ENCODE measurements around the gene NLRP3. TPM values are rescaled to one million over a fixed set of nuclear protein-coding genes. Genes with fewer than 3 reads are reported as not detected.
"Not testable (repeated sequence)": the region's sequence is repeated elsewhere in the genome, so short reads cannot be mapped to it uniquely, and the experiment has no call there.

Gene NLRP3
- total RNA-seq, 1 experiment from 2014 or later, result 0.37 TPM

GRCh38 chr1:247453245-247453644 is 37.3 kb downstream of the NLRP3 start:
- Histone ChIP-seq H3K27me3 (replicated peaks) (no peaks in the 10 kb centered on the region), H3K9me3 (replicated peaks) (no peaks in the 10 kb centered on the region), H3K36me3 (no peaks in the 10 kb centered on the region), H3K4me3 (no peak overlapping the region), H3K27ac (no peak overlapping the region), H3K4me1 (replicated peaks) (no peaks in the 10 kb centered on the region)
- no peak for DNase-seq (ENCODE audit: low read depth in 1 of 2, low spot score in 2 of 2)

GRCh38 chr1:247453997-247454396 is 38.0 kb downstream of the NLRP3 start:
- Histone ChIP-seq H3K27me3 (replicated peaks) (no peaks in the 10 kb centered on the region), H3K9me3 (replicated peaks) (no peaks in the 10 kb centered on the region)
- DNase-seq (ENCODE audit: low read depth in 1 of 2, low spot score in 2 of 2), result no peak

GRCh38 chr1:247456021-247456420 is 40.0 kb downstream of the NLRP3 start:
- Histone ChIP-seq H3K27ac (no peak overlapping the region), H3K4me3 (no peak overlapping the region), H3K9me3 (replicated peaks) (no peaks in the 10 kb centered on the region), H3K36me3 (no peaks in the 10 kb centered on the region), H3K27me3 (replicated peaks) (no peaks in the 10 kb centered on the region), H3K4me1 (replicated peaks) (no peaks in the 10 kb centered on the region)
- DNase-seq (ENCODE audit: low read depth in 1 of 2, low spot score in 2 of 2), result no peak

More at GRCh38 chr1:247453997-247454396, 38.0 kb downstream of the NLRP3 start:
- no peak overlapping the region for H3K4me3 ChIP-seq
- no peaks in the 10 kb centered on the region for H3K4me1 ChIP-seq (replicated peaks)
- H3K27ac ChIP-seq, result no peak overlapping the region
- no peaks in the 10 kb centered on the region for H3K36me3 ChIP-seq

GRCh38 chr1:247456914-247457639 is 41.1 kb downstream of the NLRP3 start:
- DNase-seq (ENCODE audit: low read depth in 1 of 2, low spot score in 2 of 2), result no peak
- H3K27me3 ChIP-seq (replicated peaks), result no peaks in the 10 kb centered on the region
- H3K9me3 ChIP-seq (replicated peaks), result no peaks in the 10 kb centered on the region
- no peaks in the 10 kb centered on the region for H3K36me3 ChIP-seq
- H3K4me3 ChIP-seq, result no peak overlapping the region
- H3K4me1 ChIP-seq (replicated peaks), result no peaks in the 10 kb centered on the region
- H3K27ac ChIP-seq, result no peak overlapping the region

- Histone ChIP-seq H3K4me1 (replicated peaks) (no peaks in the 10 kb centered on the region), H3K4me3 (no peak overlapping the region), H3K9me3 (replicated peaks) (0 out of 2 replicates have a peak, but pooled peaks cover 2% of the 10 kb centered on the region), H3K36me3 (no peaks in the 10 kb centered on the region), H3K27ac (no peak overlapping the region), H3K27me3 (replicated peaks) (no peaks in the 10 kb centered on the region)
- no peak for DNase-seq (ENCODE audit: low read depth in 1 of 2, low spot score in 2 of 2)
Observed at GRCh38 chr1:247459507-247459906, 43.5 kb downstream of the NLRP3 start.

GRCh38 chr1:247465796-247466195 is 49.8 kb downstream of the NLRP3 start:
- no peaks in the 10 kb centered on the region for H3K27me3 ChIP-seq (replicated peaks)
- no peak overlapping the region for H3K27ac ChIP-seq
- H3K36me3 ChIP-seq, result no peaks in the 10 kb centered on the region
- DNase-seq (ENCODE audit: low read depth in 1 of 2, low spot score in 2 of 2), result no peak
- H3K9me3 ChIP-seq (replicated peaks), result 0 out of 2 replicates have a peak, but pooled peaks cover 2% of the 10 kb centered on the region
- no peak overlapping the region for H3K4me3 ChIP-seq
- no peaks in the 10 kb centered on the region for H3K4me1 ChIP-seq (replicated peaks)

GRCh38 chr1:247467129-247467528 is 51.2 kb downstream of the NLRP3 start:
- Histone ChIP-seq H3K27me3 (replicated peaks) (no peaks in the 10 kb centered on the region), H3K4me3 (no peak overlapping the region), H3K9me3 (replicated peaks) (0 out of 2 replicates have a peak, but pooled peaks cover 2% of the 10 kb centered on the region), H3K27ac (no peak overlapping the region), H3K36me3 (no peaks in the 10 kb centered on the region), H3K4me1 (replicated peaks) (no peaks in the 10 kb centered on the region)
- DNase-seq (ENCODE audit: low read depth in 1 of 2, low spot score in 2 of 2), result no peak

GRCh38 chr1:247468481-247469140 is 52.6 kb downstream of the NLRP3 start:
- Histone ChIP-seq H3K9me3 (replicated peaks) (no peaks in the 10 kb centered on the region), H3K27me3 (replicated peaks) (no peaks in the 10 kb centered on the region), H3K36me3 (no peaks in the 10 kb centered on the region), H3K4me3 (no peak overlapping the region), H3K27ac (no peak overlapping the region), H3K4me1 (replicated peaks) (no peaks in the 10 kb centered on the region)
- no peak for DNase-seq (ENCODE audit: low read depth in 1 of 2, low spot score in 2 of 2)

- no peak for DNase-seq (ENCODE audit: low read depth in 1 of 2, low spot score in 2 of 2)
Observed at GRCh38 chr1:247469141-247469535, 53.2 kb downstream of the NLRP3 start.

GRCh38 chr1:247470942-247471429 is 55.0 kb downstream of the NLRP3 start:
- not testable (repeated sequence) for H3K27me3 ChIP-seq (replicated peaks); H3K27ac ChIP-seq; H3K4me3 ChIP-seq; H3K36me3 ChIP-seq; DNase-seq (ENCODE audit: low read depth in 1 of 2, low spot score in 2 of 2); H3K4me1 ChIP-seq (replicated peaks); H3K9me3 ChIP-seq (replicated peaks)

More at GRCh38 chr1:247469141-247469535, 53.2 kb downstream of the NLRP3 start:
- Histone ChIP-seq H3K4me3 (no peak overlapping the region), H3K27ac (no peak overlapping the region), H3K27me3 (replicated peaks) (no peaks in the 10 kb centered on the region), H3K36me3 (no peaks in the 10 kb centered on the region), H3K9me3 (replicated peaks) (no peaks in the 10 kb centered on the region), H3K4me1 (replicated peaks) (no peaks in the 10 kb centered on the region)

- Histone ChIP-seq H3K4me1 (replicated peaks) (no peaks in the 10 kb centered on the region), H3K9me3 (replicated peaks) (no peaks in the 10 kb centered on the region; the same call in 1 of the 2 replicates), H3K4me3 (no peak overlapping the region), H3K27ac (no peak overlapping the region), H3K27me3 (replicated peaks) (no peaks in the 10 kb centered on the region), H3K36me3 (no peaks in the 10 kb centered on the region)
- DNase-seq (ENCODE audit: low read depth in 1 of 2, low spot score in 2 of 2), result no peak
Observed at GRCh38 chr1:247471445-247472016, 55.6 kb downstream of the NLRP3 start.

- DNase-seq (ENCODE audit: low read depth in 1 of 2, low spot score in 2 of 2), result no peak
- H3K4me3 ChIP-seq, result no peak overlapping the region
- H3K27me3 ChIP-seq (replicated peaks), result no peaks in the 10 kb centered on the region
- no peaks in the 10 kb centered on the region; the same call in 1 of the 2 replicates for H3K9me3 ChIP-seq (replicated peaks)
- H3K27ac ChIP-seq, result no peak overlapping the region
- H3K36me3 ChIP-seq, result no peaks in the 10 kb centered on the region
- H3K4me1 ChIP-seq (replicated peaks), result no peaks in the 10 kb centered on the region
Observed at GRCh38 chr1:247472035-247472434, 56.1 kb downstream of the NLRP3 start.

GRCh38 chr1:247474367-247474766 is 58.4 kb downstream of the NLRP3 start:
- H3K9me3 ChIP-seq (replicated peaks), result no peaks in the 10 kb centered on the region; the same call in 1 of the 2 replicates
- no peaks in the 10 kb centered on the region for H3K4me1 ChIP-seq (replicated peaks)
- no peaks in the 10 kb centered on the region for H3K27me3 ChIP-seq (replicated peaks)
- H3K27ac ChIP-seq, result no peak overlapping the region
- DNase-seq (ENCODE audit: low read depth in 1 of 2, low spot score in 2 of 2), result no peak
- H3K36me3 ChIP-seq, result no peaks in the 10 kb centered on the region
- H3K4me3 ChIP-seq, result no peak overlapping the region

GRCh38 chr1:247475793-247476192 is 59.8 kb downstream of the NLRP3 start:
- no peak for DNase-seq (ENCODE audit: low read depth in 1 of 2, low spot score in 2 of 2)
- H3K27ac ChIP-seq, result no peak overlapping the region
- H3K9me3 ChIP-seq (replicated peaks), result no peaks in the 10 kb centered on the region; the same call in none of the 2 replicates
- H3K36me3 ChIP-seq, result no peaks in the 10 kb centered on the region
- H3K4me3 ChIP-seq, result no peak overlapping the region
- no peaks in the 10 kb centered on the region for H3K27me3 ChIP-seq (replicated peaks)
- H3K4me1 ChIP-seq (replicated peaks), result no peaks in the 10 kb centered on the region

All from SJSA1 (cell line).